Gastroesophageal sphincter (tissue), 3 donors: ENCODE results near the gene OTX1.

ENCODE experiments used
- EP300 ChIP-seq: sonication (generic); formaldehyde crosslinking; IDR thresholded peaks from one replicate; pipeline ENCODE4 v1.6.1; 2017; ENCODE audit warnings: antibody characterized with exemption, mild to moderate bottlenecking
- POLR2A ChIP-seq, 2 donors: fragments of 450-650 bp; IDR thresholded peaks; one replicate each; pipeline ENCODE4 v1.6.1; 2017; ENCODE audit warnings: antibody characterized with exemption in 2 of 2, mild to moderate bottlenecking in 2 of 2, moderate library complexity in 1 of 2
- TF ChIP-seq, protein P1 (sequence below), 4 experiments: fragments of 200-600 bp in 2 of 4; fragments of 450-650 bp in 2 of 4; sonication (generic) in 1 of 4; IDR thresholded peaks; one replicate each; pipeline ENCODE4 v1.5.1; 2017 to 2019; ENCODE audit warnings: antibody characterized with exemption in 4 of 4, mild to moderate bottlenecking in 2 of 4, moderate library complexity in 2 of 4

DNA sequence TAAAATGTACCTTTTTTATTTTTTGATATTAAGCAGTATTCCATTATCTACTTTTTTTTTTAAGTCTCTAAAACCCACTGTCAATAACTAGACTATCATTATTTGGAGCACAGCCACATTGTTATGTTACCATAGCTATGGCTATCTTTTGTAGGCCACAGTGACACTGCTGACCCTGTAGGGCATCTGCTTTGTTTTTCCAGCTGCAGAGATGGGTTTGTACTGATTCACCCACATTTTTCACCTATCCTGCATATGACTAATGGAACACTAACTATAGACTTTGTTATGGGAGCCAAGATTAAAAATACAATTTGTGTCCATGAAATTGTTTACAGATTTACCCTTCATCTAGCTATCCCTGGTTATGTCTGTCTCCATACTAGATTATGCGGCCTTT lies 21.6 kb upstream of the OTX1 start:
- no peak for TF ChIP-seq EP300
- TF ChIP-seq, protein P1, sequence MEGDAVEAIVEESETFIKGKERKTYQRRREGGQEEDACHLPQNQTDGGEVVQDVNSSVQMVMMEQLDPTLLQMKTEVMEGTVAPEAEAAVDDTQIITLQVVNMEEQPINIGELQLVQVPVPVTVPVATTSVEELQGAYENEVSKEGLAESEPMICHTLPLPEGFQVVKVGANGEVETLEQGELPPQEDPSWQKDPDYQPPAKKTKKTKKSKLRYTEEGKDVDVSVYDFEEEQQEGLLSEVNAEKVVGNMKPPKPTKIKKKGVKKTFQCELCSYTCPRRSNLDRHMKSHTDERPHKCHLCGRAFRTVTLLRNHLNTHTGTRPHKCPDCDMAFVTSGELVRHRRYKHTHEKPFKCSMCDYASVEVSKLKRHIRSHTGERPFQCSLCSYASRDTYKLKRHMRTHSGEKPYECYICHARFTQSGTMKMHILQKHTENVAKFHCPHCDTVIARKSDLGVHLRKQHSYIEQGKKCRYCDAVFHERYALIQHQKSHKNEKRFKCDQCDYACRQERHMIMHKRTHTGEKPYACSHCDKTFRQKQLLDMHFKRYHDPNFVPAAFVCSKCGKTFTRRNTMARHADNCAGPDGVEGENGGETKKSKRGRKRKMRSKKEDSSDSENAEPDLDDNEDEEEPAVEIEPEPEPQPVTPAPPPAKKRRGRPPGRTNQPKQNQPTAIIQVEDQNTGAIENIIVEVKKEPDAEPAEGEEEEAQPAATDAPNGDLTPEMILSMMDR (IDR thresholded peaks at IDR 0.05): no peak
- TF ChIP-seq POLR2A (IDR thresholded peaks at IDR 0.05): no peak
